Activated CD4-positive, alpha-beta T cell treated with anti-CD3 and anti-CD28 coated beads, Interleukin-2, amount 50 U/mL, for 16 hours (primary cell): ENCODE data around the gene KLF4.
"Not testable (repeated sequence)": the region's sequence is repeated elsewhere in the genome, so short reads cannot be mapped to it uniquely, and the experiment has no call there.

Experiments used
- DNase-seq: peaks from one replicate; pipeline ENCODE4 v3.0.0-alpha.2; 2020

Gene KLF4

GRCh38 chr9:107489687-107490605, at the start of gene KLF4:
Gene KLF4, minus strand, starts transcription at chr9:107489769. Its CDS starts 597 bp downstream, at chr9:107489172.
- peak; percentile 82 for DNase-seq

- no peak for DNase-seq
Observed at GRCh38 chr9:107536462-107536861, 46.9 kb upstream of the KLF4 start.

GRCh38 chr9:107534510-107535078, 45.0 kb upstream of the KLF4 start:
- no peak for DNase-seq

- DNase-seq, result no peak
Observed at GRCh38 chr9:107530679-107531078, 41.1 kb upstream of the KLF4 start.

- no peak for DNase-seq
Observed at GRCh38 chr9:107528686-107529085, 39.1 kb upstream of the KLF4 start.

GRCh38 chr9:107523539-107523938, 34.0 kb upstream of the KLF4 start:
- DNase-seq, result no peak

GRCh38 chr9:107520186-107520585, 30.6 kb upstream of the KLF4 start:
- no peak for DNase-seq

GRCh38 chr9:107518037-107518807, 28.7 kb upstream of the KLF4 start:
- no peak for DNase-seq

- no peak for DNase-seq
Observed at GRCh38 chr9:107513464-107514100, 24.0 kb upstream of the KLF4 start.

- no peak for DNase-seq
Observed at GRCh38 chr9:107504585-107505455, 15.3 kb upstream of the KLF4 start.

GRCh38 chr9:107502464-107502863, 12.9 kb upstream of the KLF4 start:
- no peak for DNase-seq

GRCh38 chr9:107500421-107501200, 11.0 kb upstream of the KLF4 start:
- not testable (repeated sequence) for DNase-seq

GRCh38 chr9:107496976-107497375, 7.4 kb upstream of the KLF4 start:
- DNase-seq, result no peak

GRCh38 chr9:107492381-107492970, 2.9 kb upstream of the KLF4 start:
- no peak for DNase-seq

GRCh38 chr9:107491081-107492053, 1.8 kb upstream of the KLF4 start:
- no peak for DNase-seq

- DNase-seq, result not testable (repeated sequence)
Observed at GRCh38 chr9:107490606-107490970, 1.0 kb upstream of the KLF4 start.

- no peak for DNase-seq
Observed at GRCh38 chr9:107489144-107489673, 360 bp downstream of the KLF4 start.

GRCh38 chr9:107488375-107489143, 1.0 kb downstream of the KLF4 start:
- peak; percentile 18 for DNase-seq
